Fibroblast of skin of right quadriceps (primary cell): ENCODE results near the gene SLC18B1.
A peak's percentile ranks its signal among the peaks of the same experiment; 100 is the strongest.

Experiments
- DNase-seq: peaks from one replicate; pipeline ENCODE4 v3.0.0-alpha.2; 2013

Gene SLC18B1

DNA sequence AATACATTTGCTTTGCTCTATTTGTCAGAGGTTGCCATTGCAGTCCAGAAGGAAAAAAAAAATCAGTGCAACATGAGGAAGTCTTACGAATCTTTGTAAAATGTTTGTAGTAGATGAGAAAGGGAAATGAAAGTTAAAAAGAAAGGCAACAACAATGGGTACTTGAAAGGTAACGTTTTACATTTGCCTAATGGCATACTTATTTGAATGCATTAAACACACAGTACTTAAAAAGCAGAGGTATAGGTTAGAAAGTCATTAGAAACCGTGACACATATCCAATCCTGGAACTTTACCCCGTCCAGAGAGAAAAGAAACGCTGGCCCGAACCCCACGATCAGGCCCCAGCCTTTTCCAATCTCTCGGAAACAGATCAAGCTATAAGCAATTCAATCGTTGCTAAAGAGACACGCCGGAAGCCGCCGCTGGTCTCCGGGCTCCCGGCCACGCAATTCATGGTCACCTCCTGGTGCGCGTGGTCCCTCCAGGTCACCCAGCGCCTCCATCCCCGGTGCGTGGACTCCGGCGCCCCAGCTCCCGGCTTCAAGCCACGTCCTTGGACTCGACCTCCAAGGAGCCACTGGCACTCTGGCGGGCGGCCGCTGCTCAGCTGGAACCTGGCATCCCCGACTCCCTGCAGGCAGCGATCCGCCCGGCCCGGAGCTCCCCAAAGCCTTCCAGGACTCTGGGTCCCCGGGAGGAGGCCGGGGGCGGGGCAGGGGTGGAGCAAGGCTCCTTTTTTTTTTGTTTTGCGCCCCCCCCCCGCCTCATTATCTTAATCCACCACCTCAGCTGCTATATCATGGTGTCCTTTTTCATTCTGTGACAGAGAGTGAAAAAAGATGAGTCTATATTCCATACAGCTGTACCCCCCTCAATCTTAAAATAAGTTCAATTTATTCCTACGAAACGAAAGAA, at the start of gene SLC18B1:
Gene SLC18B1 (minus strand): TSS at position 687 of the 918 bp plus-strand sequence. CDS start 181 bp downstream, at position 506.
- DNase-seq = peak; percentile 25

DNA sequence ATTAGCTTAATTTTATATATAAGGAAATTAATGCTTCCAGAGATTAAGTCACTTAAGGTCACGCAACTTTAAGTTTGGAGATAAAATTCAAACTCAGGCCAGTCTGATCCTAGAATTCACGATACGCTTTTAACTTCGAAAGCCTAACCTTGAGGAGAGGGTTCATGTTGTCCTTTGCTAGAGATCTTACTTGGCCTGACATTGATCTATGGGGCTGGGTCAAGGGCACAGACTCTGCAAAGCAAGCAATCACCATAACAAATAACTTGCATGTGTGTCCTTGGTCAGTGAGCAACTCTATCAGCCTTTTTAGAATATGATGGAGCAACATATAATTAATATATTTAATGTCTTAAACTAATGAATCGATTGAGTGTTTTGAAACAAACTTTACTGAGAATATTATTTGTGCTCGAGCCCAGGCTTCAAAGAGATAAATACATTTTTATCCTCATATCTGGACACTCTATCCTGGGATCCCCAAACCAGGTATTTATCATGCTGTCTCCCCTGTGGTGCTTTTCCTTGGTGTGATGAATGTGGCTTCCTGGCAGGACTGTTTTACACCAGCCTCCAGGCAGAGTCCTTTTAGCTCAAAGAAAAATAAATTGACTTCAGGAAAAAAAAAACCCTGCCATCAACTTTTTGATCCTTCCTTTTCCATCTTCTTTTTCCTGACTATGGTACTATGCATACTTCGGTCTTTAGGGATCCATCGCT, 45.0 kb upstream of the SLC18B1 start:
- no peak for DNase-seq

DNA sequence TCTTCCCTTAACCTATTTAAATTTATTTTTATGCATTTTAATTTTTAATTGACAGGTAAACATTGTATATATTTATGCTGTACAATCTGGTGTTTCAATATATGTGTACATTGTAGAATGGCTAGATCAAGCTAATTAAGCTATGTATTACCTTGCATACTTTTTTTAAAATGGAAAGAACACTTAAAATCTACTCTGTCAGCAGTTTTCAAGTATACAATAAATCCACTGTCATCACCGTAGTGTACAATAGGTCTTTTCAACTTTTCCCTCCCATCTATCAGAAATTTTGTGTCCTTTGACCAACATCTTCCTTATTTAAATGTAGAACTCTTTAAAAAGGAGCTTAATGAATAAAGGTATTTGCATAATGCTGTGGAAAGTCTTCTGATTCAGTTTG, 43.5 kb upstream of the SLC18B1 start:
- no peak for DNase-seq

- no peak for DNase-seq
Observed at GRCh38 chr6:132832891-132833290, 34.5 kb upstream of the SLC18B1 start.

DNA sequence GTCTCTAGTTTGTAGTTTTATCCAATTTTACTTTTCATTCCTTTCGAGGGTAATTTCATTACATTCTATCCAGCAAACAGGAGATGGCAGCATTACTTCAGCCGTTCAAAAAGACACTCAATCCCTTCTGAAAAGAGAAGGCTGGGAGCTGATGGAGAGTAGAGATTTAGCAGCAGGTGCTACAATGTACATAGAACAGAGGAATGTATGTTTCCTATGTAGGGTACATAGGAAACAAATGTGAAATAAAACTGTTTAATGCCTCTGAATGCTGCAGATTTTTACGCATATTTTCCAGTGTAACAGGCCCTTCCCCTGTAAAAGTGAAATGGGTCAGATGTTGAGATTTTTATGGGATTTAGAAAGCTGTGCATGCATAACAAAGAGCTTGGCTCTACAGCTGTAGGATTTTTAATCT, 31.9 kb upstream of the SLC18B1 start:
- peak; percentile 38 for DNase-seq

DNA sequence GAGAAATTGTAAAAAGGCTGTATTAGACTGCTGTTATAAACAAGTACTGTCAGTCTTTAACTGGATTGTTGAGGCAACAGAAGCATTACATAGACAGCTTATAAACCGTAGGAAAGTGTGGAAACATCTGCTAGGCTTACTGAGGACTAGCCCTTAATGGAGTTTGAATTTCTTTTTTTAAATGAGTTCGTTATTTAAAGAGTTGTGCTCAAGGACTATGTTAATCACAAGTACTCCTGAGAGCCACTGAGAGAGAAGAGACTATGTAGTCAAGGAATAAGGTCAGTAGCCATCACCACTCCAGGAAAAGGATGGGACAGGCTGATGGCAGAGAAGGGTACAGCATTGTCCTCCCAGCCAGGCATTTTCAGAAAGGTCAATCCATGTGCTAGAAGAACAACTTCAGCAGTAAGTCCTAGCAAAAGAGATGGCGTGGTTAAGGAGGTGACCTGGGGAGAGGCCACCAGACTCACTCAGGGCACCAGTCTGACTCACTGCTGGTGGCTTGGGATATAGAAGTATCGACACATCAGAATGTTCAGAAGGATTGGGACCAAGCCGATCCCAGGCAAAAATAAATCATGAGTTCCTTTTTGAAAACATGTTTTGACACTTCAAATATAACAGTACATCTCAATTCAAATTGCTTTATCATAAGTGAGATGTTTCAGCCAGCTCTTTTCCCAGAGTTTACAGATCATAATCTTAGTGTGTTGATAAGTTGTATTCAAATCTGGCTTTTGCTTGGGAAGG, 22.4 kb upstream of the SLC18B1 start:
- peak; percentile 21 for DNase-seq

DNA sequence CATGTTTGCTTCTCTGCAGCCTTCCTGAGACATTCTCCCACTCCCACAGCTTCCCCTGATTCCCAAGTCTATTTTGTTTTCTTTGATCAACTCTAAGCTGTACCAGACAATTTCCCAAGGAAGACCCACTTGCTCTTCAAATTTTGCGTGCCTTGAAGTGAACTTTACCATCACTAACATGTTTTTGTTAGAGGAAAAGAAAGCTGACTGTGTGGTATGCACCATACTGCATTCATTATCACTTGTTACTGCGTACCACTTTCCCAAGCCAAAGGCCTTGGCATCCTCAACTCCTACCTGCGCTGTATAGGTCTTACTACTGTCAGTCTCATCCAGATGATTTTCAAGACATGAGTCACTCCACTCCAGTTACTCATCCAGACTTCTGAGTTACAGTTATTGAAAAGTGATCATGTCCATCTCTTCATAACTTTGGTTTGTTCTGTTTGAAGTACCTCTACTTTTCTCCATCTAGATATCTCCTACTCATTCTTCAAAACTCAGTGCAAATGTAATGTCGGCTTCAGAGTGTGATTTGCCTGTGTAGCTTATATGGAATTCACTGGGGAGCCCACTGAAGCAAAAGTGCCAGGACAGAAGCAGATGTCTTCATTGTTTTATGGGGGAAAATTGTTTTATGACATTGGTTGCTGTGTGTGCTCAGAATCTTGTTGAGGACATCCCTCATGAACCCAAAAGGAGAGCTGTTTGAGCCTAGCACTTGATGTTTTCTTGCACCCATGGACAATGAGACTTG, 21.1 kb upstream of the SLC18B1 start:
- peak; percentile 32 for DNase-seq

DNA sequence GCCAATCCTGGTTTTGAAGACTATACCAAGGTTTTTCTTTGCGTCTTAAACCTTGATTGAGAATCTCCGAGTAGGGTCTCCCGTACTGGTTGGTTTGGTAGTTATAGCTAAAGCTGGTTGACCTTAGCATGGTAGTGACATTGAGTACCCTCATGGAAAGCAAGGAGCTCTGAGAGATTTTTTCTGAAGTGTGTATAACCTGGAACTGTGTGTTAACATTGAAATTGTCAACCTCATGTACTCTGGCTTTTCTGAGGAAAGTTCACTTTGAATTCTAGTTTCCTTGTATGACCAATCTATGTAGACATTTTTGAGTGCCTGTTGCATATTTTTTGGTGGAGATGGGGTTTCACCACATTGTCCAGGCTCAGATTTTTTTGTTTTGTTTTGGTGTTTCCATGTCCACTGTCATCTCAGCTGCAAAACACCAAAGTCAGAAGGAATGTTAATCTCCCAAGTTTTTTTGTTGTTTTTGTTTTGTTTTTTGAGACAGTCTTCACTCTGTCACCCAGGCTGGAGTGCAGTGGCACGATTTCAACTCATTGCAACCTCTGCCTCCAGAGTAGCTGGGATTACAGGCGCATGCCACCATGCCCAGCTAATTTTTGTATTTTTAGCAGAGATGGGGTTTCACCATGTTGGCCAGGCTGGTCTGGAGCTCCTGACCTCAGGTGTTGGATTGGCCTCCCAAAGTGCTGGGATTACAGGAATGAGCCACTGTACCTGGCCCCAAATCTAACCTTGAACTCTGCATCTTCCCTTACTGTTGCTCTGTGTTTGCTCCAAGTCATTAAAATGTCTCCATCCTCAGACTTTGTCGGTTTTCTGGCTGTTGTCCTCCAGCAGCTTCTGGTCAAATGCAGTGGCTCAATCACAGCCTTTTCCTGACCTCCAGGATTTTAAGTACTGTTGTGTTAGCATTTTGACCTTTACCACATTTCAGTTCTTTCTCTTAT, 20.2 kb upstream of the SLC18B1 start:
- peak; percentile 22 for DNase-seq

- DNase-seq = no peak
Observed at GRCh38 chr6:132817554-132818403, 19.3 kb upstream of the SLC18B1 start.

GRCh38 chr6:132816660-132817059, 18.2 kb upstream of the SLC18B1 start:
- DNase-seq = no peak

GRCh38 chr6:132814716-132815570, 16.5 kb upstream of the SLC18B1 start:
- peak; percentile 15 for DNase-seq

DNA sequence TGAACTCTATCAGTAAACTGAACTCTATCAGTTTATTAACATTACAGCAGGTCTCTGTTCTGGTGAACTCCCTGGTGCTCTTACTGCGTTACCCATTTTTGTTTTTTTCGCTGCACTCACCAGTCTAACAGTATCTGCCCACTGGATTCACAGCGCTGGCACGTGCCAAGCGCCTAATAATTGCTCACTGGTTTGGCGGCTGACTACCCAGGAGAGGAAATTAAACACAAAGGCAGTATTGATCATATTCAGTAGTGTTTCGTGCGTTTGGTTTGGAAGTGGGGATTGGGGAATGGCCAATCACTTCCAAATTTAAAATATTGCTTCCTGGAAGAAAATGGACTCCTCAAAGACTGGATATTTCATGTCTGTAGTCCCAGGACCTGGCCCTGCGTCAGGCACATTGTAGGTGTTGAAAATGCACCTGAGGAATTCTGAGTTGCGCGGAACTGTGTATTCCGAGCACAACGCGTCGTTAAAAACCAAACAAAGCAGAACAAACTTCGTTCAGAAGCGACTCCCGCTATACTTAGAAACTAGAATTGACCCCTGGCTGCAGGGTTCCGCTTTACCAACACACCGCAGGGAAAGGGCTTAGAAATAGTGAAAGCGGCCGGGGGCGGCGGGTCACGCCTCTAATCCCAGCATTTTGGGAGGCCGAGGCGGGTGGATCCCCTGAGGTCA, 14.9 kb upstream of the SLC18B1 start:
- DNase-seq = peak; percentile 10

DNA sequence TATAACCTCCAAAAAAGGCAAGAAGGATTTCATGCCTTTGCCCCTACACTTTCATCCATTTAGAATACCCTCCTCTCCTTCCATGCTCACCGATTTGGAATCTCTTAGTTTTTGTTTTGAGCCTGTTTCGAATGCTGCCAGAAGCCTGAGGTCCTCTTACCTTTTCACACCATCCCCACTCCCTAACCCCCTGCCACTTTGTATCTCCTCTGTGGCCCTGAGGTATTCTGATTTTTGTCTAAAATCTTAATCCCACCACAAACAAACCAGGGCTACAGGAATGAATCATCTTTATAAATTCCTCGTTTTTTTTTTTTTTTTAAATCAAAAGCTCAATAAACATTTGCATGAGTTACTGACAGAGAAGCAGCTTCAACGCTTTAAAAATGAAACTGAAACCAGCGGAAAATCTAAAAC, 14.3 kb upstream of the SLC18B1 start:
- peak; percentile 37 for DNase-seq

- peak; percentile 36 for DNase-seq
Observed at GRCh38 chr6:132812255-132812732, 13.9 kb upstream of the SLC18B1 start.

DNA sequence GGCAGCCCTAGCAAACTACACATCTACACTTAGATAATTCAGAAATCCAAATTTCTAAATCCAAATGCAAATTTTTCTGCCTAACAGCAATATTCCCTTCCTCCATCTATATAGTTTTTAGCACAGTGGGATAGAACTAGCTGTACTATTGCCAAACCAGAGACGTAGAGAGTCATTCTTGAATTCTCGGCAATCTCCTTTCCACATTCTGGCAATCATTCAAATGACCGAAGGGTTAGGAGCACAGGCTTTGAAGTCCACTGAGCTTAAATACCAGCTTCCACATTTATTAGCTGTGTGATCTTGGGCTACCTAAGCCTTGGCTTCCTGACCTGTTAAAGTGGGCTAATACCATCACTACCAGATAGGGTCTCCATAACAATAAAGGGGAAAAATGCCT, 12.8 kb upstream of the SLC18B1 start:
- peak; percentile 14 for DNase-seq

DNA sequence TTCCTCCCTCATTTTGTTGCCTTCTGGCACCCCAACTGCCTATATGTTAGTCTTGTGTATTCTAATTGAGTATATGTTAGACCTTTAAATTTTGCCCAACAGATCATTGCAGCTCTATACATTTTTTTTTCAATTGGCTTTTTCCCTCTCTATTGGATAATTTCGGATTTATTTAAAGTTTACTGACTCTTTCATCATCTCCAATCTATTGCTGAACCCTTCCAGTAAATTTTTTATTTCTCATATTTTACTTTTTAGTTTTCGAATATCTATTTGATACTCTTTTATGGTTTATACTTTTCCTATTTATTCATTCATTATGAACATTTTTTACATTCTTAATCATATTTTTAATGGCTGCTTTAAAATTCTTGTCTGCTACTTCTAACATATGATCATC, 7.1 kb upstream of the SLC18B1 start:
- DNase-seq = no peak

GRCh38 chr6:132804251-132804650, 5.8 kb upstream of the SLC18B1 start:
- no peak for DNase-seq

DNA sequence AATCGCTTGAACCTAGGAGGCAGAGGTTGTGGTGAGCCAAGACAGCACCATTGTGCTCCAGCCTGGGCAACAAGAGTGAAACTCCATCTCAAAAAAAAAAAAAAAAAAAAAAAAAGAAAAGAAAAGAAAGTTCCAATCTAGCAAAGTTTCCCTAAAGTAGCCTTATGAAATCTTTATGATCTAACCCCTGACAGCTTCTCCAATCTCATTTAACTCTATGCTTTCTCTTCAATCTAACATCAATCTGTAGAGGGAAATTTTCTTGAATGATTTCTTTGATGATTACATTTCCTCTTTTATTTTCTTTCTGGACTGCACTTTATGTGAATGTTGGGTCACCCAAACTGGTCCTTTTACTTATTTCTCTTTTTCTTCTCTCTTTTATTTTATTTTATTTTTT, 2.2 kb upstream of the SLC18B1 start:
- no peak for DNase-seq
